Liver (tissue), 9 donors: ENCODE results near the gene CYP2S1. TPM values are rescaled to one million over a fixed set of nuclear protein-coding genes. Genes with fewer than 3 reads are reported as not detected.

ENCODE experiments used
- DNase-seq: peaks from one replicate; pipeline ENCODE4 v3.0.0-alpha.2; 2017; ENCODE audit warnings: low spot score
- H3K27ac ChIP-seq, 2 donors: one replicate each; pipeline ENCODE4 v1.7.0; 2013; ENCODE audit warnings: inconsistent platforms in 2 of 2, low read length in 2 of 2, control low read depth in 1 of 2, low read depth in 1 of 2, mild to moderate bottlenecking in 1 of 2
- H3K27me3 ChIP-seq, 4 donors: one replicate each; pipeline versions ENCODE4 v1.6.1 to v1.7.0; 2013; ENCODE audit warnings: low read length in 3 of 4, inconsistent platforms in 1 of 4, mild to moderate bottlenecking in 1 of 4, moderate library complexity in 1 of 4; ENCODE audit not compliant: control insufficient read depth in 4 of 4, insufficient read depth in 4 of 4
- H3K36me3 ChIP-seq, 4 donors: one replicate each; pipeline versions ENCODE4 v1.6.1 to v1.7.0; 2013; ENCODE audit warnings: low read length in 3 of 4, mild to moderate bottlenecking in 3 of 4, low read depth in 1 of 4, moderate library complexity in 1 of 4; ENCODE audit not compliant: control insufficient read depth in 4 of 4, insufficient read depth in 3 of 4
- H3K4me1 ChIP-seq, 4 donors: one replicate each; pipeline versions ENCODE4 v1.6.1 to v1.7.0; 2013; ENCODE audit warnings: low read length in 3 of 4, mild to moderate bottlenecking in 3 of 4, moderate library complexity in 1 of 4; ENCODE audit not compliant: control insufficient read depth in 4 of 4, insufficient read depth in 4 of 4
- H3K4me3 ChIP-seq, 3 donors: one replicate each; pipeline versions ENCODE4 v1.6.1 to v1.7.0; 2013; ENCODE audit warnings: low read length in 3 of 3, control low read depth in 1 of 3, low read depth in 1 of 3, mild to moderate bottlenecking in 1 of 3
- H3K9ac ChIP-seq, 2 donors: one replicate each; pipeline ENCODE4 v1.7.0; 2013; ENCODE audit warnings: low read length in 2 of 2, mild to moderate bottlenecking in 2 of 2, moderate library complexity in 2 of 2, control low read depth in 1 of 2, low read depth in 1 of 2
- H3K9me3 ChIP-seq, 4 donors: one replicate each; pipeline versions ENCODE4 v1.6.1 to v1.7.0; 2013; ENCODE audit warnings: low read length in 3 of 4; ENCODE audit not compliant: control insufficient read depth in 4 of 4
- ATF3 ChIP-seq: IDR thresholded peaks from 2 replicates; pipeline ENCODE4 v1.6.1; 2016; ENCODE audit warnings: antibody characterized with exemption
- EGR1 ChIP-seq, 2 donors: IDR thresholded peaks; 2 replicates each; pipeline ENCODE4 v1.6.1; 2016 to 2018; ENCODE audit warnings: antibody characterized with exemption in 2 of 2, low read depth in 2 of 2
- FOXA1 ChIP-seq: IDR thresholded peaks from 2 replicates; pipeline ENCODE4 v1.6.1; 2016; ENCODE audit warnings: antibody characterized with exemption
- FOXA2 ChIP-seq: IDR thresholded peaks from 2 replicates; pipeline ENCODE4 v1.6.1; 2016; ENCODE audit warnings: antibody characterized with exemption
- GABPA ChIP-seq, 2 donors: IDR thresholded peaks in 1 of 2; conservative IDR thresholded peaks in 1 of 2; 2 replicates each; pipeline ENCODE4 v1.6.1; 2016; ENCODE audit warnings: antibody characterized with exemption in 2 of 2, mild to moderate bottlenecking in 1 of 2, moderate library complexity in 1 of 2
- HNF4A ChIP-seq, 2 donors: conservative IDR thresholded peaks; 2 replicates each; pipeline ENCODE4 v1.6.1; 2016; ENCODE audit warnings: antibody characterized with exemption in 2 of 2, mild to moderate bottlenecking in 2 of 2
- HNF4G ChIP-seq: IDR thresholded peaks from 2 replicates; pipeline ENCODE4 v1.6.1; 2016; ENCODE audit warnings: antibody characterized with exemption
- JUND ChIP-seq, 2 donors: IDR thresholded peaks; 2 replicates each; pipeline ENCODE4 v1.6.1; 2016; ENCODE audit warnings: antibody characterized with exemption in 2 of 2
- MAX ChIP-seq: IDR thresholded peaks from 2 replicates; pipeline ENCODE4 v1.6.1; 2016; ENCODE audit warnings: antibody characterized with exemption
- NR2F2 ChIP-seq: IDR thresholded peaks from 2 replicates; pipeline ENCODE4 v1.6.1; 2016; ENCODE audit warnings: antibody characterized with exemption
- RAD21 ChIP-seq, 2 donors: IDR thresholded peaks; 2 replicates each; pipeline ENCODE4 v1.6.1; 2016; ENCODE audit warnings: antibody characterized with exemption in 2 of 2, mild to moderate bottlenecking in 2 of 2
- RXRA ChIP-seq, 2 donors: IDR thresholded peaks; 2 replicates each; pipeline ENCODE4 v1.6.1; 2017 to 2018; ENCODE audit warnings: antibody characterized with exemption in 2 of 2, mild to moderate bottlenecking in 1 of 2
- SP1 ChIP-seq: IDR thresholded peaks from 2 replicates; pipeline ENCODE4 v1.6.1; 2018; ENCODE audit warnings: antibody characterized with exemption, mild to moderate bottlenecking
- TAF1 ChIP-seq: conservative IDR thresholded peaks from 2 replicates; pipeline ENCODE4 v1.6.1; 2016; ENCODE audit warnings: antibody characterized with exemption, mild to moderate bottlenecking
- YY1 ChIP-seq: IDR thresholded peaks from 2 replicates; pipeline ENCODE4 v1.6.1; 2016; ENCODE audit warnings: antibody characterized with exemption, mild to moderate bottlenecking
- ZBTB33 ChIP-seq: IDR thresholded peaks from 2 replicates; pipeline ENCODE4 v1.6.1; 2016; ENCODE audit warnings: antibody characterized with exemption
- polyA plus RNA-seq, 2 donors: library from polyadenylated mRNA; stranded (reverse) in 1 of 2; unstranded in 1 of 2; fragments of 200-250 nt in 1 of 2; fragments of >200 nt in 1 of 2; fragmentation: Nextera tagmentation in 1 of 2; extraction: Ambion mirVana in 1 of 2; gene quantifications; one replicate each; pipeline versions ENCODE4 v1.2.1 to v1.2.3, GENCODE V29; 2013 to 2015
- total RNA-seq, 2 donors: library from RNA; depleted of rRNA; stranded (reverse); fragments of >200 nt; gene quantifications; one replicate each; pipeline ENCODE4 v1.2.3, GENCODE V29; 2014
- TF ChIP-seq, protein P1 (sequence below): fragments of 150-350 bp; IDR thresholded peaks from 2 replicates; pipeline ENCODE4 v1.5.1; 2017; ENCODE audit warnings: improper control_type of control experiment, low read depth, low read length; ENCODE audit not compliant: missing input control
- TF ChIP-seq, protein P2 (sequence below): IDR thresholded peaks from 2 replicates; pipeline ENCODE4 v1.6.1; 2016; ENCODE audit warnings: antibody characterized with exemption, mild to moderate bottlenecking
- donor health status: healthy.
- donor health status: healthy.
- donor health status: healthy.
- donor health status: healthy.
- donor health status: healthy.

Gene CYP2S1
- total and polyA plus RNA-seq, 4 donors, result 0.35 to 1.9 (median 1.5) TPM

- no peak overlapping the region for H3K4me3 ChIP-seq
- no peaks in the 10 kb centered on the region for H3K36me3 ChIP-seq
- no peaks in the 10 kb centered on the region for H3K4me1 ChIP-seq
- no peak for DNase-seq
- no peak overlapping the region for H3K9ac ChIP-seq
- H3K9me3 ChIP-seq, result no peaks in the 10 kb centered on the region
- no peaks in the 10 kb centered on the region for H3K27me3 ChIP-seq
- TF ChIP-seq RXRA (IDR thresholded peaks at IDR 0.05), result no peak
- TF ChIP-seq, protein P1, sequence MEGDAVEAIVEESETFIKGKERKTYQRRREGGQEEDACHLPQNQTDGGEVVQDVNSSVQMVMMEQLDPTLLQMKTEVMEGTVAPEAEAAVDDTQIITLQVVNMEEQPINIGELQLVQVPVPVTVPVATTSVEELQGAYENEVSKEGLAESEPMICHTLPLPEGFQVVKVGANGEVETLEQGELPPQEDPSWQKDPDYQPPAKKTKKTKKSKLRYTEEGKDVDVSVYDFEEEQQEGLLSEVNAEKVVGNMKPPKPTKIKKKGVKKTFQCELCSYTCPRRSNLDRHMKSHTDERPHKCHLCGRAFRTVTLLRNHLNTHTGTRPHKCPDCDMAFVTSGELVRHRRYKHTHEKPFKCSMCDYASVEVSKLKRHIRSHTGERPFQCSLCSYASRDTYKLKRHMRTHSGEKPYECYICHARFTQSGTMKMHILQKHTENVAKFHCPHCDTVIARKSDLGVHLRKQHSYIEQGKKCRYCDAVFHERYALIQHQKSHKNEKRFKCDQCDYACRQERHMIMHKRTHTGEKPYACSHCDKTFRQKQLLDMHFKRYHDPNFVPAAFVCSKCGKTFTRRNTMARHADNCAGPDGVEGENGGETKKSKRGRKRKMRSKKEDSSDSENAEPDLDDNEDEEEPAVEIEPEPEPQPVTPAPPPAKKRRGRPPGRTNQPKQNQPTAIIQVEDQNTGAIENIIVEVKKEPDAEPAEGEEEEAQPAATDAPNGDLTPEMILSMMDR, result no peak
- no peak for TF ChIP-seq TAF1
- TF ChIP-seq JUND (IDR thresholded peaks at IDR 0.05), result no peak
- TF ChIP-seq NR2F2, result no peak
- TF ChIP-seq FOXA2, result no peak
- TF ChIP-seq HNF4A (conservative IDR thresholded peaks at IDR 0.05), result no peak
- TF ChIP-seq EGR1 (IDR thresholded peaks at IDR 0.05; ENCODE audit: low read depth in 2 of 2), result no peak
- no peak for TF ChIP-seq ZBTB33
- TF ChIP-seq YY1, result no peak
- no peak for TF ChIP-seq MAX
- no peak for TF ChIP-seq HNF4G
- TF ChIP-seq RAD21 (IDR thresholded peaks at IDR 0.05), result no peak
- TF ChIP-seq SP1, result no peak
- no peak for TF ChIP-seq FOXA1
- TF ChIP-seq, protein P2, sequence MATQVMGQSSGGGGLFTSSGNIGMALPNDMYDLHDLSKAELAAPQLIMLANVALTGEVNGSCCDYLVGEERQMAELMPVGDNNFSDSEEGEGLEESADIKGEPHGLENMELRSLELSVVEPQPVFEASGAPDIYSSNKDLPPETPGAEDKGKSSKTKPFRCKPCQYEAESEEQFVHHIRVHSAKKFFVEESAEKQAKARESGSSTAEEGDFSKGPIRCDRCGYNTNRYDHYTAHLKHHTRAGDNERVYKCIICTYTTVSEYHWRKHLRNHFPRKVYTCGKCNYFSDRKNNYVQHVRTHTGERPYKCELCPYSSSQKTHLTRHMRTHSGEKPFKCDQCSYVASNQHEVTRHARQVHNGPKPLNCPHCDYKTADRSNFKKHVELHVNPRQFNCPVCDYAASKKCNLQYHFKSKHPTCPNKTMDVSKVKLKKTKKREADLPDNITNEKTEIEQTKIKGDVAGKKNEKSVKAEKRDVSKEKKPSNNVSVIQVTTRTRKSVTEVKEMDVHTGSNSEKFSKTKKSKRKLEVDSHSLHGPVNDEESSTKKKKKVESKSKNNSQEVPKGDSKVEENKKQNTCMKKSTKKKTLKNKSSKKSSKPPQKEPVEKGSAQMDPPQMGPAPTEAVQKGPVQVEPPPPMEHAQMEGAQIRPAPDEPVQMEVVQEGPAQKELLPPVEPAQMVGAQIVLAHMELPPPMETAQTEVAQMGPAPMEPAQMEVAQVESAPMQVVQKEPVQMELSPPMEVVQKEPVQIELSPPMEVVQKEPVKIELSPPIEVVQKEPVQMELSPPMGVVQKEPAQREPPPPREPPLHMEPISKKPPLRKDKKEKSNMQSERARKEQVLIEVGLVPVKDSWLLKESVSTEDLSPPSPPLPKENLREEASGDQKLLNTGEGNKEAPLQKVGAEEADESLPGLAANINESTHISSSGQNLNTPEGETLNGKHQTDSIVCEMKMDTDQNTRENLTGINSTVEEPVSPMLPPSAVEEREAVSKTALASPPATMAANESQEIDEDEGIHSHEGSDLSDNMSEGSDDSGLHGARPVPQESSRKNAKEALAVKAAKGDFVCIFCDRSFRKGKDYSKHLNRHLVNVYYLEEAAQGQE, result no peak
- no peak for TF ChIP-seq GABPA (IDR thresholded peaks at IDR 0.05 in 1 of 2, conservative IDR thresholded peaks at IDR 0.05 in 1 of 2)
- no peak for TF ChIP-seq ATF3
- no peak overlapping the region for H3K27ac ChIP-seq
Observed at GRCh38 chr19:41255171-41255570, 62.2 kb downstream of the CYP2S1 start.

Other genes with a start within 250 kb of the CYP2S1 start
- 10 to 100 TPM in 1 of 2 donors, not detected in 1; 13.0 TPM for gene CYP2B6, start 201.9 kb upstream of the CYP2S1 start, total RNA-seq
- gene CYP2B6, start 201.9 kb upstream of the CYP2S1 start, polyA plus RNA-seq, result 100 to 1,000 TPM in 1 of 2 donors, 10 to 100 TPM in 1; 16.6 to 751 TPM
- under 1 TPM in 1 of 2 donors, not detected in 1; 0.08 TPM for gene CYP2A13, start 104.8 kb upstream of the CYP2S1 start, total RNA-seq
- gene CYP2A13, start 104.8 kb upstream of the CYP2S1 start, polyA plus RNA-seq, result under 1 TPM in 1 of 2 donors, not detected in 1; 0.16 TPM
- not detected for gene CYP2F1, start 78.8 kb upstream of the CYP2S1 start, total RNA-seq
- not detected for gene CYP2F1, start 78.8 kb upstream of the CYP2S1 start, polyA plus RNA-seq
- 10 to 100 TPM; 18.2 to 24.8 TPM for gene AXL, start 26.0 kb downstream of the CYP2S1 start, total RNA-seq
- 1 to 10 TPM; 4.3 to 6.0 TPM for gene AXL, start 26.0 kb downstream of the CYP2S1 start, polyA plus RNA-seq
- 10 to 100 TPM; 55.5 to 80.2 TPM for gene HNRNPUL1, start 71.2 kb downstream of the CYP2S1 start, total RNA-seq
- 10 to 100 TPM; 34.9 to 35.9 TPM for gene HNRNPUL1, start 71.2 kb downstream of the CYP2S1 start, polyA plus RNA-seq
- 1 to 10 TPM; 3.8 to 5.6 TPM for gene CCDC97, start 117.0 kb downstream of the CYP2S1 start, total RNA-seq
- 1 to 10 TPM; 5.0 to 5.7 TPM for gene CCDC97, start 117.0 kb downstream of the CYP2S1 start, polyA plus RNA-seq
- 10 to 100 TPM in 1 of 2 donors, 1 to 10 TPM in 1; 4.9 to 10.6 TPM for gene TGFB1, start 160.7 kb downstream of the CYP2S1 start, total RNA-seq
- gene TGFB1, start 160.7 kb downstream of the CYP2S1 start, polyA plus RNA-seq, result 1 to 10 TPM in 1 of 2 donors, under 1 TPM in 1; 0.83 to 8.9 TPM
- 1 to 10 TPM; 2.4 to 2.5 TPM for gene B9D2, start 170.9 kb downstream of the CYP2S1 start, total RNA-seq
- 1 to 10 TPM; 3.5 to 3.7 TPM for gene B9D2, start 170.9 kb downstream of the CYP2S1 start, polyA plus RNA-seq
- 1 to 10 TPM; 2.8 to 3.1 TPM for gene TMEM91, start 183.3 kb downstream of the CYP2S1 start, total RNA-seq
- 1 to 10 TPM; 1.6 to 4.0 TPM for gene TMEM91, start 183.3 kb downstream of the CYP2S1 start, polyA plus RNA-seq
- gene EXOSC5, start 204.1 kb downstream of the CYP2S1 start, total RNA-seq, result 10 to 100 TPM in 1 of 2 donors, 1 to 10 TPM in 1; 8.3 to 11.5 TPM
- 10 to 100 TPM; 26.2 to 26.7 TPM for gene EXOSC5, start 204.1 kb downstream of the CYP2S1 start, polyA plus RNA-seq
- 10 to 100 TPM; 38.5 to 43.1 TPM for gene BCKDHA, start 204.6 kb downstream of the CYP2S1 start, total RNA-seq
- gene BCKDHA, start 204.6 kb downstream of the CYP2S1 start, polyA plus RNA-seq, result 10 to 100 TPM; 84.3 to 91.4 TPM
- 1 to 10 TPM in 1 of 2 donors, under 1 TPM in 1; 0.50 to 2.3 TPM for gene B3GNT8, start 234.2 kb downstream of the CYP2S1 start, total RNA-seq
- under 1 TPM; 0.14 to 0.82 TPM for gene B3GNT8, start 234.2 kb downstream of the CYP2S1 start, polyA plus RNA-seq
- gene DMAC2, start 246.7 kb downstream of the CYP2S1 start, total RNA-seq, result 10 to 100 TPM; 17.1 to 19.7 TPM
- 10 to 100 TPM; 28.6 to 28.8 TPM for gene DMAC2, start 246.7 kb downstream of the CYP2S1 start, polyA plus RNA-seq
- not detected for gene ERICH4, start 249.9 kb downstream of the CYP2S1 start, total RNA-seq
- not detected for gene ERICH4, start 249.9 kb downstream of the CYP2S1 start, polyA plus RNA-seq